A673 (cell line): ENCODE data around the gene AHRR. TPM values are rescaled to one million over a fixed set of nuclear protein-coding genes. Genes with fewer than 3 reads are reported as not detected.

Experiments
- BruUV-seq: library from RNA; stranded (reverse); fragments of 400-500 nt; replicated peaks from 2 replicates; lab custom pipeline; 2021; lab: Mats Ljungman, UMichigan
- CTCF ChIA-PET: fragments of 300-600 bp; sonication (Branson Sonifier 250); formaldehyde crosslinking; loops from one replicate; lab custom pipeline; 2022; ENCODE audit warnings: antibody characterized with exemption; lab: Charles Lee
- POLR2A ChIA-PET: fragments of 300-600 bp; sonication (Branson Sonifier 250); formaldehyde crosslinking; loops from one replicate; lab custom pipeline; 2022; ENCODE audit warnings: antibody characterized with exemption; ENCODE audit not compliant: low non-redundant PET; lab: Charles Lee
- DNase-seq: peaks from one replicate; pipeline ENCODE4 v3.0.0-alpha.2; 2015; ENCODE audit warnings: low spot score
- H3K27ac ChIP-seq: fragments of 200-600 bp; sonication (generic); 2 replicates; pipeline ENCODE4 v1.5.1; 2016; ENCODE audit warnings: mixed run types, low read depth, mild to moderate bottlenecking, mixed read lengths, antibody characterized with exemption, low read length; ENCODE audit not compliant: poor library complexity, severe bottlenecking
- H3K27me3 ChIP-seq: fragments of 200-600 bp; sonication (generic); replicated peaks from 2 replicates; pipeline ENCODE4 v1.6.1; 2017; ENCODE audit warnings: mixed run types, low read depth, mild to moderate bottlenecking, mixed read lengths, antibody characterized with exemption, low read length; ENCODE audit not compliant: insufficient read depth, poor library complexity
- H3K36me3 ChIP-seq: fragments of 200-600 bp; sonication (generic); 2 replicates; pipeline ENCODE4 v1.6.1; 2016; ENCODE audit warnings: mixed run types, mild to moderate bottlenecking, mixed read lengths, antibody characterized with exemption, low read length; ENCODE audit not compliant: insufficient read depth, poor library complexity, severe bottlenecking
- H3K4me1 ChIP-seq: fragments of 200-600 bp; sonication (generic); 2 replicates; pipeline ENCODE4 v1.6.1; 2017; ENCODE audit warnings: mixed run types, mild to moderate bottlenecking, mixed read lengths, antibody characterized with exemption, low read length; ENCODE audit not compliant: insufficient read depth, poor library complexity, severe bottlenecking
- H3K4me3 ChIP-seq: fragments of 200-600 bp; sonication (generic); 2 replicates; pipeline ENCODE4 v1.5.1; 2016; ENCODE audit warnings: low read depth, mixed run types, mild to moderate bottlenecking, mixed read lengths, low read length; ENCODE audit not compliant: poor library complexity, severe bottlenecking
- H3K9me3 ChIP-seq: fragments of 200-600 bp; sonication (generic); 2 replicates; pipeline ENCODE4 v1.6.1; 2016; ENCODE audit warnings: mixed run types, low read depth, mild to moderate bottlenecking, mixed read lengths, antibody characterized with exemption, low read length; ENCODE audit not compliant: poor library complexity, severe bottlenecking
- EZH2 ChIP-seq: fragments of 200-600 bp; sonication (generic); IDR thresholded peaks from 2 replicates; pipeline ENCODE4 v1.6.1; 2017; ENCODE audit warnings: borderline replicate concordance, low read depth, mild to moderate bottlenecking, mixed read lengths, antibody characterized with exemption, low read length; ENCODE audit not compliant: poor library complexity, severe bottlenecking
- intact Hi-C: fragments of 100-400 bp; cut with micrococcal nuclease; formaldehyde crosslinking; loops from one replicate; pipeline ENCODE4 v1.10.0; 2022; ENCODE audit not compliant: unreplicated experiment
- total RNA-seq: library from RNA; stranded (reverse); gene quantifications from 2 replicates; pipeline ENCODE4 v1.2.3, GENCODE V29; 2021
- TF ChIP-seq, protein P1 (sequence below): fragments of 300-800, 200-600 bp; sonication (generic); conservative IDR thresholded peaks from 2 replicates; pipeline ENCODE4 v1.5.1; 2017; ENCODE audit warnings: low read depth, mild to moderate bottlenecking, antibody characterized with exemption, low read length, moderate library complexity, mixed read lengths

The AHRR gene
- total RNA-seq, 1 experiment from 2014 or later, result 2.2 TPM

DNA sequence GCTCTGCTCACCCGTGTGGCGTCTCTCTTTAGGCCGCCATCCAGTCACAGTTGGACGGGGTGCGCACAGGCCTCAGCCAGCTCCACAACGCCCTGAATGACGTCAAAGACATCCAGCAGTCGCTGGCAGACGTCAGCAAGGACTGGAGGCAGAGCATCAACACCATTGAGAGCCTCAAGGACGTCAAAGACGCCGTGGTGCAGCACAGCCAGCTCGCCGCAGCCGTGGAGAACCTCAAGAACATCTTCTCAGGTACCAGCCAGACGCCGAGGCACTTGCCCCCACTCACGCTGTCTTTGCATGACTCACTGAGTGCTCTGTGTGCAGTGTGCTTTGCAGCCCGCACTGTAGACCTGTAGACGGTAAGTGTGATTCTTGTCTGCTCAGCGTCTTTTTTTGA is 126.0 kb downstream of the AHRR start:
- no peak overlapping the region for H3K27ac ChIP-seq
- ChIA-PET CTCF (interaction anchor here (0.7 kb wide), 1 partner anchor 24 kb away, joined by 5 read pairs; no protein-coding TSS in a partner anchor), POLR2A (no interaction called here)
- BruUV-seq, result no TSS peak
- H3K27me3 ChIP-seq, result no peaks in the 10 kb centered on the region
- TF ChIP-seq EZH2, result no peak
- TF ChIP-seq, protein P1, sequence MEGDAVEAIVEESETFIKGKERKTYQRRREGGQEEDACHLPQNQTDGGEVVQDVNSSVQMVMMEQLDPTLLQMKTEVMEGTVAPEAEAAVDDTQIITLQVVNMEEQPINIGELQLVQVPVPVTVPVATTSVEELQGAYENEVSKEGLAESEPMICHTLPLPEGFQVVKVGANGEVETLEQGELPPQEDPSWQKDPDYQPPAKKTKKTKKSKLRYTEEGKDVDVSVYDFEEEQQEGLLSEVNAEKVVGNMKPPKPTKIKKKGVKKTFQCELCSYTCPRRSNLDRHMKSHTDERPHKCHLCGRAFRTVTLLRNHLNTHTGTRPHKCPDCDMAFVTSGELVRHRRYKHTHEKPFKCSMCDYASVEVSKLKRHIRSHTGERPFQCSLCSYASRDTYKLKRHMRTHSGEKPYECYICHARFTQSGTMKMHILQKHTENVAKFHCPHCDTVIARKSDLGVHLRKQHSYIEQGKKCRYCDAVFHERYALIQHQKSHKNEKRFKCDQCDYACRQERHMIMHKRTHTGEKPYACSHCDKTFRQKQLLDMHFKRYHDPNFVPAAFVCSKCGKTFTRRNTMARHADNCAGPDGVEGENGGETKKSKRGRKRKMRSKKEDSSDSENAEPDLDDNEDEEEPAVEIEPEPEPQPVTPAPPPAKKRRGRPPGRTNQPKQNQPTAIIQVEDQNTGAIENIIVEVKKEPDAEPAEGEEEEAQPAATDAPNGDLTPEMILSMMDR, result no peak
- intact Hi-C loops, result no loop called here
- H3K4me3 ChIP-seq, result no peak overlapping the region
- peaks cover 9% of the 10 kb centered on the region for H3K4me1 ChIP-seq
- H3K36me3 ChIP-seq, result peaks cover 59% of the 10 kb centered on the region
- peaks cover 10% of the 10 kb centered on the region for H3K9me3 ChIP-seq
- no peak for DNase-seq

DNA sequence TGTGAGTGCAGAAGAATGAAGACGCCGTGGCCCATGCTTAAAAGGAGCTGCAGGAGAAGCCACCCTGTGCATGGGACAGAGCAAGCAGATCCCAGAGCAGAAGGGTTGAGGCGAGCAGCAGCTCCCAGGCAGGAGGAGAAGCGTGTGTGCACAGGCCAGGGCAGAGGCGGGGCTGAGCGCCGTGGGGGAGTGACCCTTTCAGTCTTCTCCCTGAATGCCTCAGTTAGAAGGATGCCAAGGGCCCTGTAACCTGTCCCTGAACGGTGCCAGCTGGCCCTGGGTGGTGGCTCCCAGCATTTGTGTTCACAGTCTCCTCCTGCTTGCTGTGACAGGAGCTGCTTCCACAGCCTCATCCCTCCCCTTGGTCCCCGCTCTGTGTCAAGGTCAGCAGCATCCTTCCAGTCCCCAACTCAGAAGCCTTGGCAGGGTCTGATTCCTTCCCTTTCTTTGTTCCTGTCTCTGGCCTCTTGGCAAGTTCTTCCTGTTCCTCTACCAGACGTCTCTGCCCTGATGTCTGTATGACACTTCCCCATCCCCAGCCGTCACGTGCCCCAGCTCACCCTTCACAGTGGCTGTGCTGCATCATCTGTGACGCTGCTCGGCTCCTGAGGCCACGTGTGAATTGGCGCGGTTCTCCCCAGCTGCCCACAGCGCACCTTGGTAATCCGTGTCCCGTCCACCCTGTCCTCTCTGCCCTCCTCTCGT is 126.7 kb downstream of the AHRR start:
- CTCF ChIA-PET, result no interaction called here
- Histone ChIP-seq H3K9me3 (peaks cover 10% of the 10 kb centered on the region), H3K36me3 (peaks cover 66% of the 10 kb centered on the region), H3K27ac (no peak overlapping the region), H3K4me1 (peaks cover 9% of the 10 kb centered on the region), H3K4me3 (no peak overlapping the region), H3K27me3 (no peaks in the 10 kb centered on the region)
- DNase-seq, result no peak
- BruUV-seq, result no TSS peak
- intact Hi-C loops, result no loop called here
- TF ChIP-seq, protein P1, result no peak
- TF ChIP-seq EZH2, result no peak
- POLR2A ChIA-PET, result no interaction called here

DNA sequence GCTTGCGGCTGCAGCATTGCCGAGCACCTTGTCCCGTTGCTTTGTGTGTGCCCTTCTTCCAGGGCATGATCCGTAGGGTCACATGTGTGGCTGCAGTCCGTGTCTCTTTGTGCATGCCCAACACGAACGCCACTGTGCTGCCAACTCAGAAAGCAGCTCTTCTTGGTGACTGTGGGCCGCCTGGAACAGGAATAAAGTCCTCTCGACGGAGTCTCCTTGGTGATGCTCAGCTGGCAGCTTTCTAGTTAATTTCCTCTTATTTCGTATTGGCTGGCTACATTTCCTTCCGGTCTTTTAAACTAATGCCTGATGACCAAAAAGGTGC is 127.2 kb downstream of the AHRR start:
- H3K4me1 ChIP-seq, result peaks cover 9% of the 10 kb centered on the region
- BruUV-seq, result no TSS peak
- ChIA-PET POLR2A (no interaction called here), CTCF (no interaction called here)
- H3K36me3 ChIP-seq, result peaks cover 72% of the 10 kb centered on the region
- H3K27me3 ChIP-seq, result no peaks in the 10 kb centered on the region
- DNase-seq, result no peak
- no peak overlapping the region for H3K4me3 ChIP-seq
- TF ChIP-seq EZH2, result no peak
- TF ChIP-seq, protein P1, result no peak
- intact Hi-C loops, result no loop called here
- no peak overlapping the region for H3K27ac ChIP-seq
- H3K9me3 ChIP-seq, result peaks cover 10% of the 10 kb centered on the region
